CD4-positive, alpha-beta T cell treated with Interferon gamma for 1 hour (primary cell): Measurements from ENCODE around the gene SERPINB8.
"Not testable (repeated sequence)": the region's sequence is repeated elsewhere in the genome, so short reads cannot be mapped to it uniquely, and the experiment has no call there.

Source experiments
- DNase-seq: peaks from one replicate; pipeline ENCODE4 v3.0.0-alpha.2; 2020

Gene SERPINB8

GRCh38 chr18:63969942-63970808 lies at the start of gene SERPINB8:
SERPINB8 (plus strand) TSS chr18:63970081; CDS start chr18:63978309, 8,228 bp downstream.
- DNase-seq, result peak; percentile 79

DNA sequence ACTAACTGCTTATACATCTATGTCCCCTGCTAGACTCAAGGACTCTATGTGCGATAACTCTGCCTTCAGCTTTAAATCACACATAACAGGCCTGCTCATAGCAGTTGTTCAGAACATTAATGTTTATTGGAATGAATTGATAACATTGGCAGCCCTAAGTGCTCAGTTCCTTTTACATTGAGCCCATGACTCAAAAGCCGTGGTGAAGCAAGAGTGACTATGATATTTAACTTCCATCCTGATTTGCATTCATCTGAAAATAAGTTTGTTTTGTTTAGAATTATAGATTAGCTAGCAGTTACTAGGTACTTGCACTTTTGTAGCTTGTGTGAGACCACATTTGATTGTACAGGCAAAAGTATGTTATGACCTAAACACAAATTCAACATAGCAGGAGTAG lies 47.8 kb upstream of the SERPINB8 start:
- DNase-seq, result no peak

GRCh38 chr18:63924551-63924950 lies 45.3 kb upstream of the SERPINB8 start:
- no peak for DNase-seq

- no peak for DNase-seq
These were observed 41.5 kb upstream of the SERPINB8 start for GRCh38 chr18:63928331-63928730.

DNA sequence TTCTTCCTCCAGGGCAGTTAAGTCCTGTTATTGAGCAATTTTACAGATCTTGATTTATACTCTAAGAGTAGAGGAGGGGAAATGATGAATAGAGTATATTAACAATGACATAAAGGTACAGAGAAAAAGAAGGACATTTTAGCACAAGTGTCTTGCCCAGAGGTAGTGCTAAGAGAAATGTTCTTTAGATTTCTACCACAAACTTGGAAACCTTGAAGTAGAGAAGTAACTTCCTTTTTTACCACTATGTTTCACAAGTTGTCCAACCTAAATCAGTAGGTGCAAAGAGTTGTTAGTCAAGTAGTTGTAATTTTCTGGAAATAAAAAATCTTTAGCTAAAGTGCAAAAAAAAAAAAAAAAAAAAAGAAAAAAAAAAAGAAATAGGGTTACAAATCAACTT lies 40.5 kb upstream of the SERPINB8 start:
- DNase-seq, result not testable (repeated sequence)

- no peak for DNase-seq
These were observed 39.0 kb upstream of the SERPINB8 start for GRCh38 chr18:63930773-63931354.

GRCh38 chr18:63936156-63936931 lies 33.5 kb upstream of the SERPINB8 start:
- peak; percentile 72 for DNase-seq

DNA sequence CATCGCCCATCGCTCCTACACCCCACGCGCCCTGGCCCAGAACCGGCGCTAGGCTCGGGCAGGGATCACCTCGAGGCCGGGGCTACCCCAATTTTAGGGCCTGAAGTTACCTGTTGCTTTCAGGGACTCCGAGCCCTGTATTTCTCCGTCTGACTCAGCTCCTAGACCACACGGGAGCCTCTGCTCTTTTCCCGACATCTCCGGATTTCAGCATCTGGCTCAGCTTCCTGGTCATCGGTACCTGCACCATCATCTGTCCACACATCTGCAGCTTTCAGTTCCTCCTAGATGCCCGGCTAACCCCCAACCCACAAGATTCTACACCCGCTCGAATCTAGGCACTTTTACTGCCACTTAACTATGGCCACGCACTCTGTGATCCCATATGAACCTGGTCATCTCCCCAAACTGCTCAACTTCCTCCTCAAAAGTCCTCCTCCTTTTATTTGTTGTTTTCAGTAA lies 32.9 kb upstream of the SERPINB8 start:
- DNase-seq, result no peak

- no peak for DNase-seq
These were observed 29.9 kb upstream of the SERPINB8 start for GRCh38 chr18:63940008-63940407.

DNA sequence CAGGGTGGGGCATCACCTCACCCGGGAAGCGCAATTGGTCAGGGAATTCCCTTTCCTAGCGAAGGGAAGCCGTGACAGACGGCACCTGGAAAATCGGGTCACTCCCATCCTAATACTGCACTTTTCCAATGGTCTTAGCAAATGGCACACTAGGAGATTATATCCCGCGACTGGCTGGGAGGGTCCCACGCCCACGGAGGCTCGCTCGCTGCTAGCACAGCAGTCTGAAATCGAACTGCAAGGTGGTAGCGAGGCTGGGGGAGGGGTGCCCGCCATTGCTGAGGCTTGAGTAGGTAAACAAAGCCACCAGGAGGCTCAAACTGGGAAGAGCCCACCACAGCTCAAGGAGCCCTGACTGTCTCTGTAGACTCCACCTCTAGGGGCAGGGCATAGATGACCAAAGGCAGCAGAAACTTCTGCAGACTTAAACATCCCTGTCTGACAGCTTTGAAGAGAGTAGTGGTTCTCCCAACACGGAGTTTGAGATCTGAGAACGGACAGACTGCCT lies 29.3 kb upstream of the SERPINB8 start:
- not testable (repeated sequence) for DNase-seq

GRCh38 chr18:63947051-63947790 lies 22.7 kb upstream of the SERPINB8 start:
- no peak for DNase-seq

DNA sequence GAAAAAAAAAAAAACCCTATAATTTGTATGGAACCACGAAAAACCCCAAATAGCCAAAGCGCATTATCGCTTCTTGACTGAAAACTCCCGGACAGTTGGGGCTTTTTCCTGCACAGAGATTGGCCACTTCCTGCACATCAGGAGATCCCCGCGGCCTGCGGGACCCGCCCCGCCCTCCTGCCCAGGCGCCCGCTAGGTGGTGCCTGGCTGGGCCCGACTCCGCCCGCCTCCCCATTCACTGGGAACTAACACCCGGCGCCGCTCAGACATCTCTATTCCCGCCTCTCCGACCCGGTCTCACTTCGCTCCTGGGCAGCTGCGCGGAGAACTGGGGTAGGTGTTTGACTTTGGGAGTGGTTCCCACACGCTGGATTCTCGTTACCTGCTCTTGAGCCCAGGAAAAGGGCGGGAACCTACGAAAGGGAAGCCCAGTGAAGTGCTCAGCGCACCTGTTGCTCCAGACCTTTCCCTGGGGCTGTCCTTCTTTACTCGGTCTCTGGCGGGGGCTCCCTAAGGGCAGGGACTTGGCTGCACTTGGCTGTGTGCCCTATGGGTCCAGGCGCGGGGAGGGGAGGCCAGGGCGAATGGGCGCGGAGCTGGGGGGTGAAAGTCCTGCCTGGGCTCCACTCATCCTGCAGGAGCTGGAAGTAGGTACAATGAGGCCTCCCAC lies 20.7 kb upstream of the SERPINB8 start, which contains the start of gene HMSD:
Gene HMSD (plus strand): TSS at position 234 of the 670 bp plus-strand sequence. CDS start 4,155 bp downstream, outside the sequence.
- peak; percentile 42 for DNase-seq

- no peak for DNase-seq
These were observed 18.6 kb upstream of the SERPINB8 start for GRCh38 chr18:63951302-63951705.

GRCh38 chr18:63953811-63954210 lies 16.1 kb upstream of the SERPINB8 start:
- DNase-seq, result no peak

- DNase-seq, result no peak
These were observed 13.1 kb upstream of the SERPINB8 start for GRCh38 chr18:63956755-63957154.

- DNase-seq, result no peak
These were observed 9.0 kb upstream of the SERPINB8 start for GRCh38 chr18:63960891-63961290.

GRCh38 chr18:63961435-63961980 lies 8.4 kb upstream of the SERPINB8 start:
- no peak for DNase-seq

- no peak for DNase-seq
These were observed 7.7 kb upstream of the SERPINB8 start for GRCh38 chr18:63962137-63962536.

GRCh38 chr18:63963615-63964256 lies 6.1 kb upstream of the SERPINB8 start:
- DNase-seq, result peak; percentile 57

GRCh38 chr18:63964908-63965307 lies 5.0 kb upstream of the SERPINB8 start:
- DNase-seq, result no peak
